PC-3 (cell line): ENCODE data around the gene DPM3. TPM values are rescaled to one million over a fixed set of nuclear protein-coding genes. Genes with fewer than 3 reads are reported as not detected.
"Not testable (repeated sequence)": the region's sequence is repeated elsewhere in the genome, so short reads cannot be mapped to it uniquely, and the experiment has no call there.

ENCODE experiments used
- ATAC-seq: fragments of 200-7000 bp; cut with Tn5 transposase; 2 replicates; pipeline ENCODE4 v1.9.1; 2020; ENCODE audit warnings: mild to moderate bottlenecking, moderate library complexity
- BruUV-seq: library from RNA; stranded (reverse); fragments of 400-500 nt; replicated peaks from 2 replicates; lab custom pipeline; 2021; lab: Mats Ljungman, UMichigan
- CTCF ChIA-PET: fragments of 300-600 bp; sonication (Branson Sonifier 250); formaldehyde crosslinking; loops from one replicate; lab custom pipeline; 2022; ENCODE audit warnings: antibody characterized with exemption; lab: Charles Lee
- POLR2A ChIA-PET: fragments of 300-600 bp; sonication (Branson Sonifier 250); formaldehyde crosslinking; loops from one replicate; lab custom pipeline; 2022; ENCODE audit warnings: antibody characterized with exemption; ENCODE audit not compliant: unreplicated experiment; lab: Charles Lee
- DNase-seq: peaks from one replicate; pipeline ENCODE4 v3.0.0-alpha.2; 2015
- H2AFZ ChIP-seq: fragments of 300-600 bp; sonication (generic); 2 replicates; pipeline ENCODE4 v1.6.0; 2016; ENCODE audit warnings: antibody characterized with exemption, low read length
- H3F3A ChIP-seq: fragments of 300-600 bp; sonication (generic); one replicate; pipeline ENCODE4 v1.6.0; 2017; ENCODE audit warnings: antibody characterized with exemption, low read length, control low read depth, mild to moderate bottlenecking; ENCODE audit not compliant: unreplicated experiment
- H3K27ac ChIP-seq: fragments of 300-600 bp; sonication (generic); 2 replicates; pipeline ENCODE4 v1.5.1; 2016; ENCODE audit warnings: mild to moderate bottlenecking, low read length
- H3K27me3 ChIP-seq: fragments of 300-600 bp; sonication (generic); 2 replicates; pipeline ENCODE4 v1.6.1; 2016; ENCODE audit warnings: low read length, mixed read lengths
- H3K36me3 ChIP-seq: fragments of 300-600 bp; sonication (generic); 2 replicates; pipeline ENCODE4 v1.6.1; 2016; ENCODE audit warnings: low read depth, mixed run types, low read length, mixed read lengths
- H3K4me1 ChIP-seq: fragments of 300-600 bp; sonication (generic); 2 replicates; pipeline ENCODE4 v1.5.1; 2016; ENCODE audit warnings: low read length; ENCODE audit not compliant: insufficient read depth
- H3K4me2 ChIP-seq: fragments of 300-600 bp; sonication (generic); 2 replicates; pipeline ENCODE4 v1.6.0; 2016; ENCODE audit warnings: low read length
- H3K4me3 ChIP-seq: fragments of 300-600 bp; sonication (generic); 2 replicates; pipeline ENCODE4 v1.5.1; 2016; ENCODE audit warnings: mild to moderate bottlenecking, low read length, mixed read lengths
- H3K79me2 ChIP-seq: fragments of 300-600 bp; sonication (generic); 2 replicates; pipeline ENCODE4 v1.6.1; 2017; ENCODE audit warnings: low read length, mixed read lengths
- H3K9ac ChIP-seq: fragments of 300-600 bp; sonication (generic); 2 replicates; pipeline ENCODE4 v1.6.0; 2016; ENCODE audit warnings: mild to moderate bottlenecking, low read length
- H3K9me2 ChIP-seq: fragments of 300-600 bp; sonication (generic); replicated peaks from 2 replicates; pipeline ENCODE4 v1.6.1; 2016; ENCODE audit warnings: mixed run types, low read length, mixed read lengths
- H3K9me3 ChIP-seq: fragments of 300-600 bp; sonication (generic); 2 replicates; pipeline ENCODE4 v1.6.1; 2016; ENCODE audit warnings: low read length, mixed read lengths
- H4K20me1 ChIP-seq: fragments of 300-600 bp; sonication (generic); 2 replicates; pipeline ENCODE4 v1.6.1; 2016; ENCODE audit warnings: low read length, mixed read lengths
- CTCF ChIP-seq: fragments of 300-600 bp; sonication (generic); conservative IDR thresholded peaks from 2 replicates; pipeline ENCODE4 v1.5.1; 2017; ENCODE audit warnings: antibody characterized with exemption, low read depth, mild to moderate bottlenecking, low read length
- EZH2 ChIP-seq: fragments of 300-600 bp; sonication (generic); IDR thresholded peaks from one replicate; pipeline ENCODE4 v1.6.1; 2017; ENCODE audit warnings: antibody characterized with exemption, mild to moderate bottlenecking, low read length; ENCODE audit not compliant: unreplicated experiment
- EZH2phosphoT487 ChIP-seq: fragments of 300-600 bp; sonication (generic); IDR thresholded peaks from 2 replicates; pipeline ENCODE4 v1.6.1; 2018; ENCODE audit warnings: mild to moderate bottlenecking, antibody characterized with exemption, low read length, borderline replicate concordance
- intact Hi-C: fragments of 100-400 bp; cut with micrococcal nuclease; formaldehyde crosslinking; loops from 2 replicates; pipeline ENCODE4 v1.9.0; 2023
- total RNA-seq: library from RNA; depleted of rRNA; stranded (reverse); fragments of >200 nt; gene quantifications from 2 replicates; pipeline ENCODE4 v1.2.3, GENCODE V29; 2014

The DPM3 gene
- total RNA-seq, 1 experiment from 2014 or later, result 74.3 TPM

- ChIA-PET POLR2A (no interaction called here), CTCF (no interaction called here)
- DNase-seq (no peak), ATAC-seq (no peak)
- H3K4me2 ChIP-seq, result no peak overlapping the region
- H3K4me3 ChIP-seq, result no peak overlapping the region
- no peaks in the 10 kb centered on the region for H3K36me3 ChIP-seq
- no peaks in the 10 kb centered on the region for H4K20me1 ChIP-seq
- no peaks in the 10 kb centered on the region for H3K79me2 ChIP-seq
- TF ChIP-seq EZH2phosphoT487 (no peak), CTCF (no peak), EZH2 (no peak)
- no peaks in the 10 kb centered on the region for H3K27me3 ChIP-seq
- intact Hi-C loops, result no loop called here
- BruUV-seq, result no TSS peak
- H3K9me3 ChIP-seq, result no peaks in the 10 kb centered on the region
- H3K9ac ChIP-seq, result no peak overlapping the region
- no peak overlapping the region for H2AFZ ChIP-seq
- H3K4me1 ChIP-seq, result peaks cover 28% of the 10 kb centered on the region
- no peaks in the 10 kb centered on the region for H3F3A ChIP-seq
- no peaks in the 10 kb centered on the region for H3K9me2 ChIP-seq
- no peak overlapping the region for H3K27ac ChIP-seq
Observed at GRCh38 chr1:155121249-155121648, 19.1 kb downstream of the DPM3 start.

- CTCF ChIA-PET, result no interaction called here
Observed at GRCh38 chr1:155120253-155120652, 20.1 kb downstream of the DPM3 start.

GRCh38 chr1:155118090-155118489 is 22.2 kb downstream of the DPM3 start:
- H2AFZ ChIP-seq, ATAC-seq, H3K79me2 ChIP-seq, H3K4me1 ChIP-seq, H3K27me3 ChIP-seq, H3K27ac ChIP-seq, H3K4me3 ChIP-seq, H3K36me3 ChIP-seq, H4K20me1 ChIP-seq, H3K4me2 ChIP-seq, H3K9me2 ChIP-seq, intact Hi-C loops, DNase-seq, H3F3A ChIP-seq, BruUV-seq, POLR2A ChIA-PET, H3K9me3 ChIP-seq, H3K9ac ChIP-seq: not testable (repeated sequence)
- CTCF ChIA-PET, result interaction anchor here (0.7 kb wide), 1 partner anchor 455 kb away, joined by 3 read pairs; no protein-coding TSS in a partner anchor

More at GRCh38 chr1:155120253-155120652, 20.1 kb downstream of the DPM3 start:
- Histone ChIP-seq H3K9me2 (no peaks in the 10 kb centered on the region), H2AFZ (no peak overlapping the region), H4K20me1 (no peaks in the 10 kb centered on the region), H3K4me2 (no peak overlapping the region), H3K27me3 (no peaks in the 10 kb centered on the region), H3F3A (no peaks in the 10 kb centered on the region), H3K27ac (no peak overlapping the region), H3K36me3 (no peaks in the 10 kb centered on the region), H3K9ac (no peak overlapping the region), H3K4me1 (peaks cover 21% of the 10 kb centered on the region), H3K79me2 (no peaks in the 10 kb centered on the region), H3K4me3 (no peak overlapping the region), H3K9me3 (no peaks in the 10 kb centered on the region)
- TF ChIP-seq CTCF (no peak), EZH2phosphoT487 (no peak), EZH2 (no peak)
- BruUV-seq, result no TSS peak
- ATAC-seq, result no peak
- intact Hi-C loops, result no loop called here
- POLR2A ChIA-PET, result no interaction called here
- no peak for DNase-seq
